WTC11 (cell line): ENCODE data around the gene LTN1.

Experiments used
- CREB1 ChIP-seq: sonication (generic); formaldehyde crosslinking; IDR thresholded peaks from 2 replicates; pipeline ENCODE4 v1.8.0; 2023; ENCODE audit warnings: mild to moderate bottlenecking, missing genetic modification reagents
- ELF4 ChIP-seq: sonication (generic); formaldehyde crosslinking; IDR thresholded peaks from 2 replicates; pipeline ENCODE4 v1.8.1; 2022; ENCODE audit warnings: low read depth, mild to moderate bottlenecking, moderate library complexity, missing genetic modification reagents
- NR3C1 ChIP-seq: sonication (generic); formaldehyde crosslinking; conservative IDR thresholded peaks from 2 replicates; pipeline ENCODE4 v1.8.1; 2023; ENCODE audit warnings: low read depth, mild to moderate bottlenecking, missing genetic modification reagents
- SMAD3 ChIP-seq: sonication (generic); formaldehyde crosslinking; IDR thresholded peaks from 2 replicates; pipeline ENCODE4 v1.8.0; 2022; ENCODE audit warnings: missing genetic modification reagents, mild to moderate bottlenecking, borderline replicate concordance
- TEAD4 ChIP-seq: sonication (generic); formaldehyde crosslinking; IDR thresholded peaks from 2 replicates; pipeline ENCODE4 v1.8.0; 2022; ENCODE audit warnings: mild to moderate bottlenecking, missing genetic modification reagents
- ZNF138 ChIP-seq: sonication (generic); formaldehyde crosslinking; conservative IDR thresholded peaks from 2 replicates; pipeline ENCODE4 v1.8.1; 2022; ENCODE audit warnings: mild to moderate bottlenecking, moderate library complexity, missing genetic modification reagents
- TF ChIP-seq, protein P1 (sequence below): fragments of 200-600 bp; IDR thresholded peaks from 2 replicates; pipeline ENCODE4 v1.8.0; 2022; ENCODE audit warnings: antibody characterized with exemption
- TF ChIP-seq, protein P2 (sequence below): sonication (generic); formaldehyde crosslinking; IDR thresholded peaks from 2 replicates; pipeline ENCODE4 v1.8.1; 2022; ENCODE audit warnings: low read depth, mild to moderate bottlenecking, moderate library complexity, missing genetic modification reagents, borderline replicate concordance
- TF ChIP-seq, protein P3 (sequence below): sonication (generic); formaldehyde crosslinking; IDR thresholded peaks from 2 replicates; pipeline ENCODE4 v1.8.0; 2022; ENCODE audit warnings: mild to moderate bottlenecking, missing genetic modification reagents
- TF ChIP-seq, protein P4 (sequence below): sonication (generic); formaldehyde crosslinking; IDR thresholded peaks from 2 replicates; pipeline ENCODE4 v1.8.1; 2022; ENCODE audit warnings: mild to moderate bottlenecking, moderate library complexity, missing genetic modification reagents
- TF ChIP-seq, protein P5 (sequence below): sonication (generic); formaldehyde crosslinking; IDR thresholded peaks from 2 replicates; pipeline ENCODE4 v1.8.0; 2022; ENCODE audit warnings: mild to moderate bottlenecking, missing genetic modification reagents
- TF ChIP-seq, protein P6 (sequence below): sonication (generic); formaldehyde crosslinking; IDR thresholded peaks from 2 replicates; pipeline ENCODE4 v1.8.0; 2023; ENCODE audit warnings: missing genetic modification reagents

DNA sequence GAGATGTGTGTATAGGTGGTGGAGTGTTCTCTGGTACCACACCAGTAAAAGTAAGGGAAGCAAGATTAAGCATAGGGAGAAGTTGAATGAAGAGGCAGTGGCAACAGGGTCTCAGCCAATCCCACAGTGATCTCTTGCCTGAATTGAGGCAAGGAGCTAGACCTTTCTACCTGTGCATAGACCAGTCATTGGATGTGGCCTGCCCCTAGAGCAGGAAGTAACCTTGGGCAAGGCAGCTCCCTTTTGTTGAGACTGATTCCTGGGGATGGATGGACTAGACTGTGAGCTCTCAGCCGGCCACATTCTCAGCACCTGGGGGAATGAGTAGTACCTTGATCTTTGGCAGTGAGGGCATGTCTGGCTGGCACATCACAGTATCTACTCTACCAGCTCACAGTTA is 38.2 kb upstream of the LTN1 start:
- TF ChIP-seq, protein P1, sequence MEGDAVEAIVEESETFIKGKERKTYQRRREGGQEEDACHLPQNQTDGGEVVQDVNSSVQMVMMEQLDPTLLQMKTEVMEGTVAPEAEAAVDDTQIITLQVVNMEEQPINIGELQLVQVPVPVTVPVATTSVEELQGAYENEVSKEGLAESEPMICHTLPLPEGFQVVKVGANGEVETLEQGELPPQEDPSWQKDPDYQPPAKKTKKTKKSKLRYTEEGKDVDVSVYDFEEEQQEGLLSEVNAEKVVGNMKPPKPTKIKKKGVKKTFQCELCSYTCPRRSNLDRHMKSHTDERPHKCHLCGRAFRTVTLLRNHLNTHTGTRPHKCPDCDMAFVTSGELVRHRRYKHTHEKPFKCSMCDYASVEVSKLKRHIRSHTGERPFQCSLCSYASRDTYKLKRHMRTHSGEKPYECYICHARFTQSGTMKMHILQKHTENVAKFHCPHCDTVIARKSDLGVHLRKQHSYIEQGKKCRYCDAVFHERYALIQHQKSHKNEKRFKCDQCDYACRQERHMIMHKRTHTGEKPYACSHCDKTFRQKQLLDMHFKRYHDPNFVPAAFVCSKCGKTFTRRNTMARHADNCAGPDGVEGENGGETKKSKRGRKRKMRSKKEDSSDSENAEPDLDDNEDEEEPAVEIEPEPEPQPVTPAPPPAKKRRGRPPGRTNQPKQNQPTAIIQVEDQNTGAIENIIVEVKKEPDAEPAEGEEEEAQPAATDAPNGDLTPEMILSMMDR: no peak
- no peak for TF ChIP-seq NR3C1 (CRISPR knock-in tag)
- no peak for TF ChIP-seq CREB1 (CRISPR knock-in tag)
- TF ChIP-seq, protein P2, sequence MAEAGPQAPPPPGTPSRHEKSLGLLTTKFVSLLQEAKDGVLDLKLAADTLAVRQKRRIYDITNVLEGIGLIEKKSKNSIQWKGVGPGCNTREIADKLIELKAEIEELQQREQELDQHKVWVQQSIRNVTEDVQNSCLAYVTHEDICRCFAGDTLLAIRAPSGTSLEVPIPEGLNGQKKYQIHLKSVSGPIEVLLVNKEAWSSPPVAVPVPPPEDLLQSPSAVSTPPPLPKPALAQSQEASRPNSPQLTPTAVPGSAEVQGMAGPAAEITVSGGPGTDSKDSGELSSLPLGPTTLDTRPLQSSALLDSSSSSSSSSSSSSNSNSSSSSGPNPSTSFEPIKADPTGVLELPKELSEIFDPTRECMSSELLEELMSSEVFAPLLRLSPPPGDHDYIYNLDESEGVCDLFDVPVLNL (CRISPR knock-in tag): no peak
- TF ChIP-seq, protein P3, sequence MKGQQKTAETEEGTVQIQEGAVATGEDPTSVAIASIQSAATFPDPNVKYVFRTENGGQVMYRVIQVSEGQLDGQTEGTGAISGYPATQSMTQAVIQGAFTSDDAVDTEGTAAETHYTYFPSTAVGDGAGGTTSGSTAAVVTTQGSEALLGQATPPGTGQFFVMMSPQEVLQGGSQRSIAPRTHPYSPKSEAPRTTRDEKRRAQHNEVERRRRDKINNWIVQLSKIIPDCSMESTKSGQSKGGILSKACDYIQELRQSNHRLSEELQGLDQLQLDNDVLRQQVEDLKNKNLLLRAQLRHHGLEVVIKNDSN (CRISPR knock-in tag): no peak
- no peak for TF ChIP-seq ELF4 (CRISPR knock-in tag)
- TF ChIP-seq TEAD4 (CRISPR knock-in tag): no peak
- no peak for TF ChIP-seq SMAD3 (CRISPR knock-in tag)
- TF ChIP-seq, protein P4, sequence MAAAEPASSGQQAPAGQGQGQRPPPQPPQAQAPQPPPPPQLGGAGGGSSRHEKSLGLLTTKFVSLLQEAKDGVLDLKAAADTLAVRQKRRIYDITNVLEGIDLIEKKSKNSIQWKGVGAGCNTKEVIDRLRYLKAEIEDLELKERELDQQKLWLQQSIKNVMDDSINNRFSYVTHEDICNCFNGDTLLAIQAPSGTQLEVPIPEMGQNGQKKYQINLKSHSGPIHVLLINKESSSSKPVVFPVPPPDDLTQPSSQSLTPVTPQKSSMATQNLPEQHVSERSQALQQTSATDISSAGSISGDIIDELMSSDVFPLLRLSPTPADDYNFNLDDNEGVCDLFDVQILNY: no peak
- TF ChIP-seq, protein P5, sequence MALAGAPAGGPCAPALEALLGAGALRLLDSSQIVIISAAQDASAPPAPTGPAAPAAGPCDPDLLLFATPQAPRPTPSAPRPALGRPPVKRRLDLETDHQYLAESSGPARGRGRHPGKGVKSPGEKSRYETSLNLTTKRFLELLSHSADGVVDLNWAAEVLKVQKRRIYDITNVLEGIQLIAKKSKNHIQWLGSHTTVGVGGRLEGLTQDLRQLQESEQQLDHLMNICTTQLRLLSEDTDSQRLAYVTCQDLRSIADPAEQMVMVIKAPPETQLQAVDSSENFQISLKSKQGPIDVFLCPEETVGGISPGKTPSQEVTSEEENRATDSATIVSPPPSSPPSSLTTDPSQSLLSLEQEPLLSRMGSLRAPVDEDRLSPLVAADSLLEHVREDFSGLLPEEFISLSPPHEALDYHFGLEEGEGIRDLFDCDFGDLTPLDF: no peak
- TF ChIP-seq, protein P6, sequence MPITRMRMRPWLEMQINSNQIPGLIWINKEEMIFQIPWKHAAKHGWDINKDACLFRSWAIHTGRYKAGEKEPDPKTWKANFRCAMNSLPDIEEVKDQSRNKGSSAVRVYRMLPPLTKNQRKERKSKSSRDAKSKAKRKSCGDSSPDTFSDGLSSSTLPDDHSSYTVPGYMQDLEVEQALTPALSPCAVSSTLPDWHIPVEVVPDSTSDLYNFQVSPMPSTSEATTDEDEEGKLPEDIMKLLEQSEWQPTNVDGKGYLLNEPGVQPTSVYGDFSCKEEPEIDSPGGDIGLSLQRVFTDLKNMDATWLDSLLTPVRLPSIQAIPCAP (CRISPR knock-in tag): no peak
- no peak for TF ChIP-seq ZNF138 (CRISPR knock-in tag)
